GM13977 (cell line): Measurements from ENCODE around the gene FAM20C.

Experiments used
- DNase-seq: peaks from one replicate; pipeline ENCODE4 v3.0.0; 2012; ENCODE audit warnings: low spot score
- in situ Hi-C: fragments of 300-500 bp; cut with MboI; formaldehyde crosslinking; loops from one replicate; pipeline ENCODE4 v1.12.0; 2022; ENCODE audit warnings: low sequenced_read_pairs, low pct_unique_long_range_greater_than_20kb, mixed read lengths, inconsistent platforms; ENCODE audit not compliant: unreplicated experiment
- TF ChIP-seq, protein P1 (sequence below): IDR thresholded peaks from 2 replicates; pipeline ENCODE4 v1.5.1; 2012; ENCODE audit warnings: mild to moderate bottlenecking, control low read depth; ENCODE audit not compliant: insufficient read depth; ENCODE audit errors: extremely low read depth, missing control alignments

FAM20C gene

DNA sequence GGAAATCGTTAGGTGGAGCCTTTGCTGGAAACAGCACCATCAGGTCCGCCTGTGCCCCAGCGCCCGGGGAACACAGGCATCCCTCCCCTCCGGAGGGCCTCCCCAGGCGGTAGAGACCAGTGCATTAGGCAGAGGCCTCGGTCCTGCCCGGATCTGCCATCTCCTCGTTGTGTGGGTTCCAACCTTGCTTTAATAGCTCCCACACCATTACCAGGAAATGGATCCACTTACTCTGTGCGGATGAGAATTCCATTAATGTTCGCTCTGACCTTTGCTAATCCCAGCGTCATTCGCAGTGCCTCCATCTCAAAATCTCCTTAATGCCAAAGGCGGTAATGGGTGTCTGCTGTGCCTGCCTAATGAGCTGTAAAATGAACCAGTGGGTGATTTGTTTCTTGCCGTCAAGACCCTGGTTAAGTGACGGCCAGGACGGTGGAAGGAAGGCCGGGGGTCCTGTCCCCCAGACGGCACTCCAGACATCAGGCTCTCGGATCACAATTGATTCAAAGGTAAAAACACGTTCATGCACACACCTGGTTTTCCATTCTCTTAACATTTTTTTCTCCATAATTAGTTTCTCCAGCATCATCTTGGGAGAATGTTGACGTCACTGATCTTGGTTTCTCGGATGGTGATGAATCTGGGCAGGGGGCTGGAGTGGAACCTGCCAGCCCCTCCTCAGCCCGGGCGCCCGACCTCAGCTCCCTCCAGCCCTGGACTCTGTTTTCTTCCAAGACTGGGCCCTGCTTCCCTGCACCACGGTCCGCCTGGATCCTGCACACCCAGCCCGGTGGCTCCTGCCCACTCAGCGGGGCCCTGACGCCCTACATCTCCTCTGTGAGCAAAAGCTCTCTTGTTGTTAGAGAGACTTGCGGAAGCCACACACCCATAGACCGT, 22.8 kb upstream of the FAM20C start:
- TF ChIP-seq, protein P1, sequence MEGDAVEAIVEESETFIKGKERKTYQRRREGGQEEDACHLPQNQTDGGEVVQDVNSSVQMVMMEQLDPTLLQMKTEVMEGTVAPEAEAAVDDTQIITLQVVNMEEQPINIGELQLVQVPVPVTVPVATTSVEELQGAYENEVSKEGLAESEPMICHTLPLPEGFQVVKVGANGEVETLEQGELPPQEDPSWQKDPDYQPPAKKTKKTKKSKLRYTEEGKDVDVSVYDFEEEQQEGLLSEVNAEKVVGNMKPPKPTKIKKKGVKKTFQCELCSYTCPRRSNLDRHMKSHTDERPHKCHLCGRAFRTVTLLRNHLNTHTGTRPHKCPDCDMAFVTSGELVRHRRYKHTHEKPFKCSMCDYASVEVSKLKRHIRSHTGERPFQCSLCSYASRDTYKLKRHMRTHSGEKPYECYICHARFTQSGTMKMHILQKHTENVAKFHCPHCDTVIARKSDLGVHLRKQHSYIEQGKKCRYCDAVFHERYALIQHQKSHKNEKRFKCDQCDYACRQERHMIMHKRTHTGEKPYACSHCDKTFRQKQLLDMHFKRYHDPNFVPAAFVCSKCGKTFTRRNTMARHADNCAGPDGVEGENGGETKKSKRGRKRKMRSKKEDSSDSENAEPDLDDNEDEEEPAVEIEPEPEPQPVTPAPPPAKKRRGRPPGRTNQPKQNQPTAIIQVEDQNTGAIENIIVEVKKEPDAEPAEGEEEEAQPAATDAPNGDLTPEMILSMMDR: no peak
- DNase-seq: no peak
- in situ Hi-C loops: no loop called here

DNA sequence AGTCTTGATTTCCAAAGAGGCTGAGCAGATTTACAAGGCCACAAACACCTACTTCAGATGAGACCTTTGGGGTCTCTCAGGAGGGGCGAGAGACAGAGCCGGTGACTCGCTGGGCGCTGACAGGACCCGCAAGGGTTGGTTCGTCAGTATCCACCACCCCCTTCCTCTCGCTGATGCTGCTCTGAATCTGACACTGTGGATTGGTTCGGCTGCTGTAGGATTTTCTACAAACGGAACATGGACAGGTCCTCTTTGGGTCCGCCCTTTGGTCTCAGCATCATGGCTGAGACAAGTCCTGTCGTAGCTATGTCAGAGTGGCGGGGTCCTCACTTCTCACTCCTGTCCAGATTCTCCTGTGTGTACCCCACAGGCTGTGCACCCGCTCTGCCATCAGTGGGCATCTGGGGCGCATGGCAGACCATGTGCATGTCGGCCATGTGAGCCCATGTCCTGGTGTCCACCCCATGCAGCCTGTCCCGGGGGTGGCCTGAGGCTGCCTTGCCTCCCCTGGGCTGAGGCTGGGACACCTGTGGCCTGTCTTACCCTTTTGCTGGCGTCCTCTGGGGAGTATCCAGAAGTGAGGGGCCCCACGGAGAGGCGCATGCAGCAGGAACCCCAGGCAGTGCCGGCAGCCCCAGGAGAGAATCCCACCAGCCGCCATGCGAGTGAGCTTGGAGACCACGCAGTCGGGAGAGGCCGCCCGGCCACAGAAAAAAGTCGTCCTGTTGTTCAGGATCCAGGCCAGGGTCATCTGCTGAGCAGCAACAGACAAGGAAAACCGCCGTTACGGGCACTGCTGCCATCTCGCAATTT, 21.6 kb upstream of the FAM20C start:
- no peak for DNase-seq
- TF ChIP-seq, protein P1: no peak
- in situ Hi-C loops: no loop called here

DNA sequence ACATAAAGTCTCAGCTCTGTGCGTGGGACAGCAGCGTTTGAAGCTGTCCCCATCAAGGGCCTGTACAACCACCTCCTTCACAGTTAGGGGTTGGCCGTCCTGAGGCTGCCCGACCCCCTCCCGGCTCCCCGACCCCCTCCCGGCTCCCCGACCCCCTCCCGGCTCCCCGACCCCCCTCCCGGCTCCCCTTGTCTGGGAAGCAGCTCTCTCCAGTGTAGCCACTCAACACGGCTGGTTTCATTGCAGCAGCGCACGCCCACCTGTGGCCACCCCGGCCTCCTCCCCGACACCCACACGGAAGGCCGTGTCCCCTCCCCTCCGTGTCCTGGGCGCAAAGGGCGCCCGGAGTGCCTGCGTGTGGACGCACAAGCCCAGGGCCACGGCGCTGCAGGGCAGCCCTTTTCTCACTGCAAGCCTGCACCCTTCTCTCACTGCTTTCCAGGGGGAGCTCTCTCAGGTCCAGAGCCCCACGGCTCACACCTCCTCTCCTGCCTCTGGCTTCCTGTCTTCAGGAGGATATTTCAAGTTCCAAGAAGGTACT, 20.9 kb upstream of the FAM20C start:
- TF ChIP-seq, protein P1: no peak
- DNase-seq: no peak
- in situ Hi-C loops: no loop called here

DNA sequence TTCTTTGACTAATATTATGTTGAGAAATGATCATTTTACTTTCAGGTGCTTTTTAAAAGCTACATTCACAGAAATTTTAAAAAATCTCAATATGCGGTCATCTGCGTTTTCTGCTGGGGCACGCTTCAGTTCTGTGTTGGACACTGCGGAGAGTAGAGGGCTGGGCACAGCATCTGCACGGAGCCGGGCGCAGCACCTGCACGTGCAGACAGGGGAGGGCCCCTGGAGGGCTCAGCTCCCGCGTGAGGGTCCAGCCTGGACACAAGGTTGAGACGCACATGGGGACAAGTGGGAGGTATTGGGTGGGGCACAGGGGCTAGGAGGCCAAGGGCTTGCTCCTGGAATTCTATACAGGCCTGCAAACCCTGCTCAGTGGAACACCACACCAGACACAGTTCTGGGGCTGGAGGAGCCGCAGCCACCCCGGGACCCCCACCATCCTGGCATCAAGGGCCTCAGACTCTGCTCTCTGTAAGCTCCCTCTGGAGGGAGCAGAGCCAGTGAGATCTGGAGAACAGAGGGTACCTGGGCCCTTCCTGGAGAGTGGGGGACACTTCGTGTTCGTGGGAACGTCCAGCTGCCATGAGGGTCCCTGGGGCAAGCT, 20.4 kb upstream of the FAM20C start:
- TF ChIP-seq, protein P1: no peak

DNA sequence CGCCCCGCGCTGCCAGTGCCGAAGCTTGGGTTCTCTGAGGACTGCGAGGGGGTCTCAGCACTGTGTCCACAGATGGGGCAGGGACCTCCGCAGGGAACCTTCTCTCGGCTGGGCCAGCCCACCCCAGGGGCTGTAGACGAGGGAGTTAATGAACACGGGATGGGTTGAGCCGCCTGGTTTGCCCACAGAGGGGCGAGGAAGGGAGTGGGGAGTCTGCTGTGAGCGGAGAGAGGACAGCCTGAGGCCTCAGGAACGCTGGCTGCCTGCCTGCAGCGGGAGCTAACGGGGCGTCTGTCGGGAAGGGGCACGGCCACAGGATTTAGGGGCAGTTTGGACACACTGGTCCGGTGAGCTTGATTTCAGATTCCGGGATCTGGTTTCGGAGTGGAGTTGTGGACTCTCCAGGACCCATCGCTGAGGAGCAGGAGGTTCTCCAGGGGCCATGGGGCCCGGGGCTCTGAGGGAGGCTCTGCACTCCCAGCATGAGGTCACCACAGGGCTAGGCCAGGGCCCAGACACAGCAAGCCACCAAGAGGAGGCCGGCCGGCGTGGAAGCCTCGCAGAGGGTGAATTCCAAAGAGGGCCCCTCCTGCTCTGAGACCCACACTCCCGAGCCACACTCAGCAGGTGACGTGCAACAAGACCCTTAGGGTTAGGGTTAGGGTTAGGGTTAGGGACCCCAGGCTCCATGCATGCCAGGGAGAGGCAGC, 19.0 kb upstream of the FAM20C start:
- no peak for DNase-seq
- in situ Hi-C loops: no loop called here
- TF ChIP-seq, protein P1: no peak

More for the DNA sequence above, 20.4 kb upstream of the FAM20C start:
- in situ Hi-C loops: no loop called here
- no peak for DNase-seq
